Esophagus squamous epithelium (tissue), 5 donors: ENCODE data around the gene CD93. TPM values are rescaled to one million over a fixed set of nuclear protein-coding genes. Genes with fewer than 3 reads are reported as not detected.

ENCODE experiments used
- DNase-seq: peaks from one replicate; lab custom pipeline; 2025; lab: John Stamatoyannopoulos, UW
- H3K27ac ChIP-seq, 4 donors: fragments of 200-600 bp; sonication (generic); one replicate each; pipeline ENCODE4 v1.5.1; 2016 to 2019; ENCODE audit warnings: mild to moderate bottlenecking in 1 of 4
- H3K27me3 ChIP-seq, 4 donors: fragments of 200-600 bp; sonication (generic); 1 replicate in 3 of 4; 2 replicates in 1 of 4; pipeline versions ENCODE4 v1.5.1 to v1.6.0; 2017 to 2021; ENCODE audit warnings: antibody characterized with exemption in 1 of 4
- H3K36me3 ChIP-seq, 3 donors: fragments of 200-600 bp; sonication (generic); one replicate each; pipeline ENCODE4 v1.5.1; 2016 to 2019
- H3K4me1 ChIP-seq, 3 donors: fragments of 200-600 bp; sonication (generic); one replicate each; pipeline ENCODE4 v1.5.1; 2017 to 2019
- H3K4me3 ChIP-seq, 4 donors: fragments of 200-600 bp; sonication (generic); 1 replicate in 3 of 4; 2 replicates in 1 of 4; pipeline ENCODE4 v1.5.1; 2016 to 2019; ENCODE audit warnings: mild to moderate bottlenecking in 2 of 4, moderate library complexity in 1 of 4
- H3K9me3 ChIP-seq, 3 donors: fragments of 200-600 bp; sonication (generic); one replicate each; pipeline ENCODE4 v1.5.1; 2016 to 2019
- POLR2A ChIP-seq, 4 donors: fragments of 450-650 bp; IDR thresholded peaks; one replicate each; pipeline ENCODE4 v1.6.1; 2017; ENCODE audit warnings: antibody characterized with exemption in 4 of 4, mild to moderate bottlenecking in 4 of 4, moderate library complexity in 3 of 4
- WGBS, 2 donors: methylation state at CpG; one replicate each; pipeline ENCODE4 v1.1.5; 2018; 5-methylcytosine and 5-hydroxymethylcytosine counted together
- intact Hi-C: fragments of 100-400 bp; cut with DNase I; formaldehyde crosslinking; loops from one replicate; pipeline ENCODE4 v1.15.0; 2022
- total RNA-seq, 4 donors: library from RNA; depleted of rRNA; stranded (reverse); fragments of >200 nt; gene quantifications; one replicate each; pipeline ENCODE4 v1.1.0, GENCODE V29; 2016
- TF ChIP-seq, protein P1 (sequence below), 6 experiments: fragments of 450-650 bp in 4 of 6; fragments of 200-600 bp in 2 of 6; sonication (generic) in 2 of 6; IDR thresholded peaks; one replicate each; pipeline ENCODE4 v1.5.1; 2016 to 2019; ENCODE audit warnings: antibody characterized with exemption in 6 of 6, mild to moderate bottlenecking in 4 of 6, moderate library complexity in 4 of 6
- donor health status: DM: yes; HTN: yes; CAD: no.

Gene CD93
- total RNA-seq, 4 donors from 2014 or later = 4.5 to 22.9 (median 14.6) TPM

DNA sequence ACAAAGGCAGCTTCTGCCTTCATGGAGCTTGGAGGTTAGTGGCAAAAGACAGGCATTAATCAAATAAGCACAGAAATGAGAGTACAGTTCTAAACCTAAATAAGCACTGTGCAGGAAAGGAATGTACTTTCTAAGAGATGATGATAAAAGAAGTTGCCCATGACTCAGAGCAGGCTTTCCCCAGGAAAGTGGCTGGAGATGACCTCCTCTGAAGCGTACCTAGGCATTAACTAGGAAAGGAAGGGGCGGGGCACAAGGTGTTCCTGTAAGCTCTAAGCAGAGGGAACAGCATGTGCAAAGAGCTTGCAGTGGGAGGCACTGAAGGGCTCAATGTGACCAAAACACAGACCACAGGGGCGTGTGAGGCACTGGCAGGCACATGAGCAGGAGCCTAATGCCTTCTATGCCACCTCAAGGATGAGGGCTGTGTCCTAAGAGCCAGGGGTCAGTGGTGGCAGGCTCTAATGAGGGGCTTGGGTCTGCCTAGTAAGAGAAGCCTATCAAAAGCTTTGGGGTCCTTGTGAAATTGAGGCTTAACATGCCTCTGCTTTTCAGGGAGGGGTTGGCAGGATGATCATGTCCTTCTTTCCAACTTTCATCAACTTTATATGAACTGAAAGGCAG is 46.1 kb downstream of the CD93 start:
- 56% methylated on average over 2 to 3 of the region's 3 CpGs for WGBS, 2 donors
- peaks cover 0 to 18% (median 0%) of the 10 kb centered on the region in 3 donors for H3K4me1 ChIP-seq
- DNase-seq = no peak

GRCh38 chr20:23039136-23039875 is 46.8 kb downstream of the CD93 start:
- peaks cover 0 to 76% (median 10%) of the 10 kb centered on the region in 4 donors for H3K27me3 ChIP-seq
- H3K36me3 ChIP-seq = no peaks in the 10 kb centered on the region
- WGBS, 2 donors = 80 to 86% methylated on average over 4 to 5 of the region's 5 CpGs
- no peak overlapping the region for H3K4me3 ChIP-seq
- TF ChIP-seq POLR2A (IDR thresholded peaks at IDR 0.05) = no peak
- TF ChIP-seq, protein P1, sequence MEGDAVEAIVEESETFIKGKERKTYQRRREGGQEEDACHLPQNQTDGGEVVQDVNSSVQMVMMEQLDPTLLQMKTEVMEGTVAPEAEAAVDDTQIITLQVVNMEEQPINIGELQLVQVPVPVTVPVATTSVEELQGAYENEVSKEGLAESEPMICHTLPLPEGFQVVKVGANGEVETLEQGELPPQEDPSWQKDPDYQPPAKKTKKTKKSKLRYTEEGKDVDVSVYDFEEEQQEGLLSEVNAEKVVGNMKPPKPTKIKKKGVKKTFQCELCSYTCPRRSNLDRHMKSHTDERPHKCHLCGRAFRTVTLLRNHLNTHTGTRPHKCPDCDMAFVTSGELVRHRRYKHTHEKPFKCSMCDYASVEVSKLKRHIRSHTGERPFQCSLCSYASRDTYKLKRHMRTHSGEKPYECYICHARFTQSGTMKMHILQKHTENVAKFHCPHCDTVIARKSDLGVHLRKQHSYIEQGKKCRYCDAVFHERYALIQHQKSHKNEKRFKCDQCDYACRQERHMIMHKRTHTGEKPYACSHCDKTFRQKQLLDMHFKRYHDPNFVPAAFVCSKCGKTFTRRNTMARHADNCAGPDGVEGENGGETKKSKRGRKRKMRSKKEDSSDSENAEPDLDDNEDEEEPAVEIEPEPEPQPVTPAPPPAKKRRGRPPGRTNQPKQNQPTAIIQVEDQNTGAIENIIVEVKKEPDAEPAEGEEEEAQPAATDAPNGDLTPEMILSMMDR (IDR thresholded peaks at IDR 0.05) = no peak
- H3K9me3 ChIP-seq = no peaks in the 10 kb centered on the region
- intact Hi-C loops = loop anchor here (10.0 kb wide), 1 partner anchor 305 kb away; no protein-coding TSS in a partner anchor
- no peak for DNase-seq
- no peak overlapping the region for H3K27ac ChIP-seq
- H3K4me1 ChIP-seq = peaks cover 0 to 13% (median 0%) of the 10 kb centered on the region in 3 donors

More for the DNA sequence above, 46.1 kb downstream of the CD93 start:
- Histone ChIP-seq H3K36me3 (no peaks in the 10 kb centered on the region), H3K9me3 (no peaks in the 10 kb centered on the region), H3K27ac (no peak overlapping the region), H3K4me3 (no peak overlapping the region), H3K27me3 (peaks cover 0 to 76% (median 8%) of the 10 kb centered on the region in 4 donors)
- TF ChIP-seq, protein P1 (IDR thresholded peaks at IDR 0.05) = no peak
- TF ChIP-seq POLR2A (IDR thresholded peaks at IDR 0.05) = no peak
- intact Hi-C loops = loop anchor here (10.0 kb wide), 2 partner anchors 165 to 305 kb away; no protein-coding TSS in a partner anchor

DNA sequence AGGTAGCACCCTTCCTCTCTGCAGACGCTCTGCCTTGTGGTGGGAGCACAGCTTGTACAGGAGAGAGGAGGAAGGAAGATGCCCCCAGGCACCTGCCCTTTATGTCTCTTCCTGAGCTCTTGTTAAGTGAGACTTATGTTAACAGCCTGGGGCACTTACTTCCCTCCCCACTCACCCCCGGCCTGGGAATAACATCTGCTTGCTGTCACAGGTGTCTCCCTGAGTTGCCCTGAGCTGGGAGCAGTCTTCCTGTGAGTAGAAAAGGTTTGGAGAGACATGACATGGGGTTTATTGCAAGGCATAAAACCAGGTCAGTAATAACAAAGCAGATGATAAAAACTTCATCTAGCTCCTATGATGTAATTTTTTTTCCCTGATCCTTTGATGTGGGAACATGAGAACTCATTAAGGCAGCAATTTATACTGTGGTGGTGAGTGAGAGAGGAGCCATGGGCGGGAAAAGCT is 49.1 kb downstream of the CD93 start:
- DNase-seq = no peak
- Histone ChIP-seq H3K27ac (no peak overlapping the region), H3K27me3 (peaks cover 0 to 88% (median 10%) of the 10 kb centered on the region in 4 donors), H3K9me3 (no peaks in the 10 kb centered on the region), H3K36me3 (no peaks in the 10 kb centered on the region), H3K4me3 (no peak overlapping the region), H3K4me1 (peaks cover 0 to 9% (median 0%) of the 10 kb centered on the region in 3 donors)
- intact Hi-C loops = loop anchor here (10.0 kb wide), 1 partner anchor 308 kb away; no protein-coding TSS in a partner anchor
- WGBS, 2 donors = 25 to 26% methylated on average over 2 of the region's 3 CpGs
- TF ChIP-seq, protein P1 (IDR thresholded peaks at IDR 0.05) = no peak
- TF ChIP-seq POLR2A (IDR thresholded peaks at IDR 0.05) = no peak

DNA sequence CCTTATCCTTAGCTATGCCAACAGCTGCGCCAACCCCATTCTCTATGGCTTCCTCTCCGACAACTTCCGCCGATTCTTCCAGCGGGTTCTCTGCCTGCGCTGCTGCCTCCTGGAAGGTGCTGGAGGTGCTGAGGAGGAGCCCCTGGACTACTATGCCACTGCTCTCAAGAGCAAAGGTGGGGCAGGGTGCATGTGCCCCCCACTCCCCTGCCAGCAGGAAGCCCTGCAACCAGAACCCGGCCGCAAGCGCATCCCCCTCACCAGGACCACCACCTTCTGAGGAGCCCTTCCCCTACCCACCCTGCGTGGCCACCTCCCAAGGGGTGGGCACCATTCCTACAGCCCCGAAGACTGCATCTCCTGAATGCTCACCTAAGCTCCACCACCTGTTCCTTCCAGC is 49.8 kb downstream of the CD93 start:
- no peak overlapping the region for H3K27ac ChIP-seq
- no peaks in the 10 kb centered on the region for H3K36me3 ChIP-seq
- intact Hi-C loops = loop anchor here (10.0 kb wide), 1 partner anchor 308 kb away; no protein-coding TSS in a partner anchor
- H3K27me3 ChIP-seq = peaks cover 0 to 91% (median 10%) of the 10 kb centered on the region in 4 donors
- peaks cover 0 to 9% (median 0%) of the 10 kb centered on the region in 3 donors for H3K4me1 ChIP-seq
- TF ChIP-seq, protein P1 (IDR thresholded peaks at IDR 0.05) = no peak
- no peak for TF ChIP-seq POLR2A (IDR thresholded peaks at IDR 0.05)
- 94 to 95% methylated on average over 8 to 10 of the region's 11 CpGs for WGBS, 2 donors
- no peaks in the 10 kb centered on the region for H3K9me3 ChIP-seq
- no peak overlapping the region for H3K4me3 ChIP-seq
- no peak for DNase-seq
